K562 (cell line): Measurements from ENCODE around the gene PCDHB4. TPM values are rescaled to one million over a fixed set of nuclear protein-coding genes. Genes with fewer than 3 reads are reported as not detected.
"Not testable (repeated sequence)": the region's sequence is repeated elsewhere in the genome, so short reads cannot be mapped to it uniquely, and the experiment has no call there.

ENCODE experiments used
- ATAC-seq: fragments of 200-7000 bp; cut with Tn5 transposase; 3 replicates; pipeline ENCODE4 v1.9.1; 2020; ENCODE audit warnings: moderate library complexity
- BruUV-seq: library from RNA; stranded (reverse); fragments of 400-500 nt; replicated peaks from 2 replicates; lab custom pipeline; 2021; lab: Mats Ljungman, UMichigan
- CTCF ChIA-PET: fragments of 300-600 bp; formaldehyde crosslinking; extraction: SDS; loops from one replicate; lab custom pipeline; 2021; ENCODE audit warnings: low intra/inter-chr PET ratio; lab: Yijun Ruan, JAX
- POLR2A ChIA-PET: fragments of 300-600, 350-650 bp; sonication (Branson Sonifier 250); formaldehyde crosslinking; extraction: SDS; loops from one replicate; lab custom pipeline; 2021; ENCODE audit warnings: antibody characterized with exemption, inconsistent platforms; lab: Yijun Ruan, JAX
- DNase-seq, 4 experiments: peaks; one replicate each; pipeline versions ENCODE4 v3.0.0 to v3.0.0-alpha.2; 2011 to 2018; ENCODE audit warnings: low spot score in 3 of 4, mixed read lengths in 3 of 4; ENCODE audit errors: extremely low read depth in 1 of 4
- FAIRE-seq: peaks from 2 replicates; lab custom pipeline; 2011; peaks lifted over from hg19 to GRCh38; lab: Jason Lieb, UNC
- H2AFZ ChIP-seq: 2 replicates; pipeline ENCODE4 v1.6.0; 2011; ENCODE audit warnings: low read depth, low read length, control low read depth, inconsistent platforms
- H3K27ac ChIP-seq: fragments of 200-600 bp; 3 replicates; pipeline ENCODE4 v1.8.0; 2011; ENCODE audit warnings: low read depth, mild to moderate bottlenecking, control low read depth, inconsistent platforms, low read length, moderate library complexity, mixed read lengths; ENCODE audit errors: extremely low read depth
- H3K27me3 ChIP-seq, 2 experiments: fragments of 300-600 bp in 1 of 2; 2 replicates in 1 of 2; 3 replicates in 1 of 2; pipeline versions ENCODE4 v1.6.0 to v1.8.0; 2011; ENCODE audit warnings: inconsistent platforms in 2 of 2, low read length in 2 of 2, mild to moderate bottlenecking in 1 of 2, mixed read lengths in 1 of 2, moderate library complexity in 1 of 2; ENCODE audit not compliant: control insufficient read depth in 2 of 2, insufficient read depth in 2 of 2
- H3K36me3 ChIP-seq: fragments of 300-600 bp; 3 replicates; pipeline ENCODE4 v1.8.0; 2011; ENCODE audit warnings: mild to moderate bottlenecking, low read length, inconsistent platforms; ENCODE audit not compliant: control insufficient read depth, insufficient read depth
- H3K4me1 ChIP-seq, 2 experiments: fragments of 200-600 bp in 1 of 2; replicated peaks in 1 of 2; 2 replicates in 1 of 2; 3 replicates in 1 of 2; pipeline versions ENCODE4 v1.5.1 to v1.8.0; 2011; ENCODE audit warnings: inconsistent platforms in 2 of 2, low read length in 2 of 2, mild to moderate bottlenecking in 1 of 2, mixed read lengths in 1 of 2, moderate library complexity in 1 of 2; ENCODE audit not compliant: control insufficient read depth in 2 of 2, insufficient read depth in 2 of 2
- H3K4me2 ChIP-seq: 2 replicates; pipeline ENCODE4 v1.6.1; 2011; ENCODE audit warnings: low read length, control low read depth, inconsistent platforms, mixed read lengths; ENCODE audit not compliant: insufficient read depth
- H3K4me3 ChIP-seq: fragments of 200-600 bp; sonication (generic), shearing (Covaris generic); 2 replicates; pipeline ENCODE4 v1.5.1; 2016; ENCODE audit warnings: control low read depth, inconsistent platforms
- H3K79me2 ChIP-seq: fragments of 200-600 bp; 3 replicates; pipeline ENCODE4 v1.8.0; 2011; ENCODE audit warnings: low read length, inconsistent platforms; ENCODE audit not compliant: control insufficient read depth, insufficient read depth
- H3K9ac ChIP-seq, 2 experiments: 2 replicates each; pipeline versions ENCODE4 v1.6.0 to v1.6.1; 2011; ENCODE audit warnings: low read depth in 2 of 2, low read length in 2 of 2, control low read depth in 1 of 2, inconsistent platforms in 1 of 2, mild to moderate bottlenecking in 1 of 2, mixed read lengths in 1 of 2; ENCODE audit not compliant: insufficient read depth in 1 of 2
- H3K9me1 ChIP-seq: one replicate; pipeline ENCODE4 v1.6.0; 2011; ENCODE audit warnings: inconsistent platforms, mild to moderate bottlenecking, low read length, moderate library complexity; ENCODE audit not compliant: control insufficient read depth, insufficient read depth
- H3K9me3 ChIP-seq: replicated peaks from 2 replicates; pipeline ENCODE4 v1.5.1; 2011; ENCODE audit warnings: low read depth, low read length, inconsistent platforms; ENCODE audit not compliant: control insufficient read depth, insufficient read depth
- H4K20me1 ChIP-seq: replicated peaks from 2 replicates; pipeline ENCODE4 v1.6.1; 2011; ENCODE audit warnings: low read length, inconsistent platforms, mixed read lengths; ENCODE audit not compliant: control insufficient read depth, insufficient read depth
- WGBS: fragments of 100-300 bp; shearing (Covaris generic); methylation state at CpG from one replicate; pipeline ENCODE4 v1.1.6; 2016; ENCODE audit warnings: low coverage, mixed read lengths; ENCODE audit not compliant: insufficient coverage; ENCODE audit errors: missing lambda C conversion rate; 5-methylcytosine and 5-hydroxymethylcytosine counted together
- in situ Hi-C: fragments of 300-500 bp; cut with MboI; formaldehyde crosslinking; loops from 4 replicates; pipeline ENCODE4 v1.15.0; 2018; ENCODE audit warnings: inconsistent platforms, mixed read lengths
- intact Hi-C: fragments of 100-400 bp; cut with micrococcal nuclease; formaldehyde crosslinking; loops from 2 replicates; pipeline ENCODE4 v1.14.2; 2022
- polyA plus RNA-seq, 8 experiments: library from polyadenylated mRNA; depleted of rRNA in 4 of 8; stranded (reverse) in 5 of 8; unstranded in 3 of 8; fragments of >200 nt; fragmentation: Nextera tagmentation in 2 of 8; fragmentation: Illumina TruSeq in 1 of 8; extraction: Ambion mirVana in 2 of 8; extraction: Trizol in 1 of 8; gene quantifications; 2 replicates each; pipeline versions ENCODE4 v1.2.1 to v1.2.3, GENCODE V29; 2011 to 2014; ENCODE audit warnings: inconsistent platforms in 1 of 8, missing spikeins in 1 of 8
- total RNA-seq, 7 experiments: library from RNA; depleted of rRNA in 6 of 7; stranded (reverse); fragments of >200 nt in 6 of 7; fragmentation: Illumina TruSeq in 2 of 7; extraction: Trizol in 2 of 7; gene quantifications; 2 replicates each; pipeline versions ENCODE4 v1.2.1 to v1.2.3, GENCODE V29; 2011 to 2021; ENCODE audit warnings: low replicate concordance in 1 of 7
- TF ChIP-seq, protein P1 (sequence below): fragments of 250-450 bp; sonication (Bioruptor Pico); IDR thresholded peaks from 2 replicates; pipeline ENCODE4 v1.5.0; 2020; ENCODE audit warnings: mild to moderate bottlenecking
- TF ChIP-seq, protein P2 (sequence below), 3 experiments: IDR thresholded peaks in 2 of 3; conservative IDR thresholded peaks in 1 of 3; 2 replicates each; pipeline ENCODE4 v1.5.1; 2011 to 2012; ENCODE audit warnings: low read length in 3 of 3, mild to moderate bottlenecking in 3 of 3, control low read depth in 2 of 3, improper control_type of control experiment in 1 of 3, inconsistent platforms in 1 of 3, low read depth in 1 of 3, mixed read lengths in 1 of 3, moderate library complexity in 1 of 3; ENCODE audit not compliant: insufficient read depth in 2 of 3

PCDHB4 gene
- total and polyA plus RNA-seq, 9 of the 15 experiments (the other 6 are each of a cell fraction or from before 2014, with no cell fraction given), result not detected

DNA sequence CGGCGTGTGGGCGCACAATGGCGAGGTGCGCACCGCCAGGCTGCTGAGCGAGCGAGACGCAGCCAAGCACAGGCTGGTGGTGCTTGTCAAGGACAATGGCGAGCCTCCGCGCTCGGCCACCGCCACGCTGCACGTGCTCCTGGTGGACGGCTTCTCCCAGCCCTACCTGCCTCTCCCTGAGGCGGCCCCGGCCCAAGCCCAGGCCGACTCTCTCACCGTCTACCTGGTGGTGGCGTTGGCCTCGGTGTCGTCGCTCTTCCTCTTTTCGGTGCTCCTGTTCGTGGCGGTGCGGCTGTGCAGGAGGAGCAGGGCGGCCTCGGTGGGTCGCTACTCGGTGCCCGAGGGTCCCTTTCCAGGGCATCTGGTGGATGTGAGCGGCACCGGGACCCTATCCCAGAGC, 30.5 kb downstream of the PCDHB4 start:
- DNase-seq, CTCF ChIA-PET, H3K9me3 ChIP-seq, BruUV-seq, intact Hi-C loops, H3K9me1 ChIP-seq, H4K20me1 ChIP-seq, H3K36me3 ChIP-seq, H2AFZ ChIP-seq, H3K4me3 ChIP-seq, H3K79me2 ChIP-seq, ATAC-seq, FAIRE-seq, POLR2A ChIA-PET, in situ Hi-C loops, H3K4me1 ChIP-seq, H3K27ac ChIP-seq, H3K9ac ChIP-seq, H3K4me2 ChIP-seq: not testable (repeated sequence)
- peaks cover 0 to 15% of the 10 kb centered on the region in 2 experiments; a peak in 2 of 5 replicates for H3K27me3 ChIP-seq
- 9% methylated on average over 9 of the region's 36 CpGs for WGBS

DNA sequence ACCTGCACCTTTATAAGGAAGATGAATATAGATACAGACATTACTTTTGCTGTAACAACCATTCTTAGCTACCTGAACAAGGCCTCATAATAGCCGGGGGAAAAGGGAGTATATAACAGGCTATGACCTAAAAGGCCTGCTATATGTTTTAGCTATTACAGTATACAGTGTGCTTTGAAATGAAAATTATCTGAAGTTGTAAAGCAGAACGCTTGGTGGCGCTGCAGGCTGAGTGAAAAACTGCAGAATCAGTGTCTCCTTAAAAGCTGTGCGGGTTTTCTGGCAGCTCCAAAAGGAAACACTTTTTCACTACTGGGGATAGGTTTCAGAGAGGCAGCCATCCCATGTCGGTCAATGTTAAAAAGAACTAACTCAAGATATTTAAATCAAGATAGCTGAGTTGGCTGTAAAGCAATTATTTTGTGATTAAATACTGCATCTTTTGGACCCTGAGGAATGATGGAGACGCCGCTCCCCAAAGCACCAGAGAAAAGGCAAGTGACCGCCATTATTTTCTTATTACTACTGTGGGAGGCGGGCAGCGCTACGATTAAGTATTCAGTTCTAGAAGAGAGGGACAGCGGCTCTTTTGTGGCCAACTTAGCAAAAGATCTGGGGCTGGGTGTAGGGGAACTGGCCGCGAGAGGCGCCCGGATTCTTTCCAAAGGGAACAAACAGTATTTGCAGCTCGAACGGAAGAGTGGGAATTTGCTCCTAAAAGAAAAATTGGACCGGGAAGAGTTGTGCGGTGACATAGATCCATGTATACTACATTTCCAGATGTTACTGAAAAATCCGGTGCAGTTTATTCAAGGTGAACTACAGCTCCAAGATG, 34.1 kb downstream of the PCDHB4 start:
- POLR2A ChIA-PET, result no interaction called here
- ATAC-seq, result peak; percentile 71

More for the DNA sequence above, 34.1 kb downstream of the PCDHB4 start:
- FAIRE-seq (no peak), DNase-seq (peak in 1 of 4 experiments; percentile 7)
- Histone ChIP-seq H3K9me3 (no peaks in the 10 kb centered on the region), H3K27ac (no peak overlapping the region), H4K20me1 (no peaks in the 10 kb centered on the region), H3K4me3 (no peak overlapping the region), H3K27me3 (peaks cover 0 to 8% of the 10 kb centered on the region in 2 experiments; a peak in 2 of 5 replicates), H3K36me3 (no peaks in the 10 kb centered on the region), H3K9ac (no peak overlapping the region), H2AFZ (no peak overlapping the region), H3K4me2 (no peak overlapping the region), H3K4me1 (no peaks in the 10 kb centered on the region), H3K79me2 (no peaks in the 10 kb centered on the region), H3K9me1 (no peaks in the 10 kb centered on the region)
- TF ChIP-seq, protein P1, sequence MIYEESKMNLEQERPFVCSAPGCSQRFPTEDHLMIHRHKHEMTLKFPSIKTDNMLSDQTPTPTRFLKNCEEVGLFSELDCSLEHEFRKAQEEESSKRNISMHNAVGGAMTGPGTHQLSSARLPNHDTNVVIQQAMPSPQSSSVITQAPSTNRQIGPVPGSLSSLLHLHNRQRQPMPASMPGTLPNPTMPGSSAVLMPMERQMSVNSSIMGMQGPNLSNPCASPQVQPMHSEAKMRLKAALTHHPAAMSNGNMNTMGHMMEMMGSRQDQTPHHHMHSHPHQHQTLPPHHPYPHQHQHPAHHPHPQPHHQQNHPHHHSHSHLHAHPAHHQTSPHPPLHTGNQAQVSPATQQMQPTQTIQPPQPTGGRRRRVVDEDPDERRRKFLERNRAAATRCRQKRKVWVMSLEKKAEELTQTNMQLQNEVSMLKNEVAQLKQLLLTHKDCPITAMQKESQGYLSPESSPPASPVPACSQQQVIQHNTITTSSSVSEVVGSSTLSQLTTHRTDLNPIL, result no peak
- TF ChIP-seq, protein P2, sequence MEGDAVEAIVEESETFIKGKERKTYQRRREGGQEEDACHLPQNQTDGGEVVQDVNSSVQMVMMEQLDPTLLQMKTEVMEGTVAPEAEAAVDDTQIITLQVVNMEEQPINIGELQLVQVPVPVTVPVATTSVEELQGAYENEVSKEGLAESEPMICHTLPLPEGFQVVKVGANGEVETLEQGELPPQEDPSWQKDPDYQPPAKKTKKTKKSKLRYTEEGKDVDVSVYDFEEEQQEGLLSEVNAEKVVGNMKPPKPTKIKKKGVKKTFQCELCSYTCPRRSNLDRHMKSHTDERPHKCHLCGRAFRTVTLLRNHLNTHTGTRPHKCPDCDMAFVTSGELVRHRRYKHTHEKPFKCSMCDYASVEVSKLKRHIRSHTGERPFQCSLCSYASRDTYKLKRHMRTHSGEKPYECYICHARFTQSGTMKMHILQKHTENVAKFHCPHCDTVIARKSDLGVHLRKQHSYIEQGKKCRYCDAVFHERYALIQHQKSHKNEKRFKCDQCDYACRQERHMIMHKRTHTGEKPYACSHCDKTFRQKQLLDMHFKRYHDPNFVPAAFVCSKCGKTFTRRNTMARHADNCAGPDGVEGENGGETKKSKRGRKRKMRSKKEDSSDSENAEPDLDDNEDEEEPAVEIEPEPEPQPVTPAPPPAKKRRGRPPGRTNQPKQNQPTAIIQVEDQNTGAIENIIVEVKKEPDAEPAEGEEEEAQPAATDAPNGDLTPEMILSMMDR (IDR thresholded peaks at IDR 0.05 in 2 of 3, conservative IDR thresholded peaks at IDR 0.05 in 1 of 3; ENCODE audit: insufficient read depth in 2 of 3, low read depth in 1 of 3, low read length in 3 of 3), result peak; percentile 18 to 39 (median 29); a peak in 4 of 6 replicates
- in situ Hi-C loops, result no loop called here
- under 1% methylated on average over 21 of the region's 21 CpGs for WGBS
- no TSS peak for BruUV-seq
- CTCF ChIA-PET, result no interaction called here
- intact Hi-C loops, result no loop called here
